NCI-H526 (cell line): Measurements from ENCODE around the gene HDAC4.
A peak's percentile ranks its signal among the peaks of the same experiment; 100 is the strongest.

Experiments
- DNase-seq, 2 experiments: peaks; one replicate each; lab custom pipeline; 2025; lab: John Stamatoyannopoulos, UW

The HDAC4 gene

DNA sequence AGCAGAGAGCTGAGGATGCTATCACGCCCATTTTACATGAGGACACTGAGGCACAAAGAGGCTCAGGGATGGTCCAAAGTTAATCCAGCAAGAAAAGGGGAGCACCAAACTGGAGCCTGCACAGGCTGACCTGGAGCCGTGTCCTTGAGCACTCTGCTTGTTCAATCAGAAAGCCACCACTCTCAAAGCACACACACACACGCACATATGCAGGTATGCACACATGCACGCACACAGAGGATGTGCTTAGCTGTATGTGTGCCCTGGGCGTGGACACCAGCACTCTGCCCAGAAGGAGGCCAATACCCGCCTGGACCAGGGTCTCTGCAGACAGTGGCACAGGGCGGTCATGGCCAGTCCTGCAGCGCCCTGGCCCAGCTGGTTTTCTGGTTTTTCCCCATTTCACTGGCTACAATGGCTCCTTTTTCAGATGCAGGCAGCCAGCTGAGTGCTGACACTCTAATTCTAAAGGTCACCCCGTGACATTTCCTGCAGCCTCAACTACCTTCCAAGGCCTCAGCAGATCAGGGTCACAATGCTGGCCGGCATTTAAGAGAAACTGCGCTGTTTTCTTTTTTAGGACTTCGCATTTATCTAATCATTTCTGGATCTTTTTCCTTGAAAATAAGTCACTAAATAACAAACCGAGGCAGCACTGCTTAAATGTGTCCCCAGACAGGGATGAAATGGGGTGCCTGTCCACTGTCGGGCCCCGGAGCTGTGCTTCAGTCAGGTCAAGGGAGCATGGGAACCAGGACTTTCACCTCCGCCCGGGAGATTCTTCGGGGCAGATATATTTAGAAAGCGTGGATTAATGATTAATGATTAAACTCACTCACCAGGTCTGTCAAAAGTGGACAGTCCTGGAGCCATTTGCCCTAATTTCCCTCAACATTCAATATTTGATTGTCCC lies 104.5 kb downstream of the HDAC4 start:
- peak in 1 of 2 experiments; percentile 33 for DNase-seq

DNA sequence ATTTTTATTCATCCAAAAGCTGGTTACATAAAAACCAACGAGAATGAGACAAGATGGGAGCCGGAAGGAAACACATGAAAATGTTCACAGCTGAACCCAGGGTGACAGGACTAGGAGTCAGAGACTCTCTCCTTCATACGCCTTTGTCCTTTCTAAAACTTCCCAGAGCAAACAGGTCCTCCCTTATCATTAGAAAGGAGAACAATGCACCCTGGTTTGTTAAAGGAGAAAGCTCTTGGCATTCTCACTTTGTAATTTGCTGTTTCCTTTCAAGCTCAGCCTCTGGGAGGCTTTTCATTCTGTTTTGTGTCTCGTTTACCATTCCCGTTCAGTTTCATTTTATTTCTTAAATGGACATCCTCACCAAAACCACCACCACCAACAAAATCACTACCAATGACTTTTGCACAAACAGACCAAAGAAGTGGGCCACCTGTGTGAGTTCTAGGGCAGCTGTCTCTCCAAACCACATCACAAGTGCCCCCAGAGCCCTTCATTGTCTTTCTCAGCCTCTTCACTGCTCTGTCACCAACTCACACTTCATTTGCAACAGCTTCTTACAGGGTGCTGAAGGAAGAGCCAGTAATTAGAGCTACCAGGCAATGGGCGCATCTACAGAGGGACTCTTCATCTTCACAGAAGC lies 105.3 kb downstream of the HDAC4 start:
- DNase-seq, result no peak

GRCh38 chr2:239294571-239295054 lies 106.2 kb downstream of the HDAC4 start:
- DNase-seq, result no peak

- peak in 1 of 2 experiments; percentile 47 for DNase-seq
Observed at GRCh38 chr2:239293775-239294430, 106.9 kb downstream of the HDAC4 start.

DNA sequence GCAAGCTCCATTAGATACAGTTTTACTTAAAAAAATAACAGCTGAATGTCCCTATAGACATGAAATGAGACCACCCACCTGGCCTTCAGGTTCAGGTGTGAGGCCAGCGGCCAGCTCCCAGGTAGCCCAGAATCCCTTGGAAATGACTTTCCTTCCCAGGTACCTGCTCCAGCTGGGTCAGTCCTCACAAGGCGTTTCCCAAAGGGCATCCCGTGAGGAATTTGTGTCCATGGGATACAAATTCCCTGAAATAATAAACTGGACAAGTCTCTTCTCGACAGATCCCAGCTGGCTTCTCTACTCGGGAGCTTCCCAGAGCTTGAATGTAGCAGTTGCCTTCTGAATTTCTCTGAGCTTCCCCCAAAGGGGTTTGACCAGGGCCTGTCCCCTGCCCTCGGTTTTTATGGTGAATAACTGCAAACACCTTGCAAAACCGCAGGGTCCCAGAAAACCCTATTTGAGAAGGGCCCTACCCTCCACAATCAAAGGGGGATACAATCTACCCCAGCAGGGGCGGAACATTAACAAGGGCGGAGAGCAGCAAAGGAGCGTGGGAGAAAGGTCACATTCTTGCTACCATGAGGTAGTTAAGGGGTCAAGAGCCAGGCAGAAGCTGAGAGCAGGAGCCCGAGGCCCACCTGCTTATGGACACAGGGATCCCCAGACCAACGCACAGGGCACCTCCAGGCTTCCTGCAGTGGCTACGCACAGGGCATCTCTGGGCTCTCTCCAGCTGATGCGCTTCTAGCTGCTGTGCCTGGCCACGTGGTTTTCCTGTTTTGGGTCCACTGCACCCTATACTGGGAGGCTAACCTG lies 107.7 kb downstream of the HDAC4 start:
- peak in 1 of 2 experiments; percentile 30 for DNase-seq

DNA sequence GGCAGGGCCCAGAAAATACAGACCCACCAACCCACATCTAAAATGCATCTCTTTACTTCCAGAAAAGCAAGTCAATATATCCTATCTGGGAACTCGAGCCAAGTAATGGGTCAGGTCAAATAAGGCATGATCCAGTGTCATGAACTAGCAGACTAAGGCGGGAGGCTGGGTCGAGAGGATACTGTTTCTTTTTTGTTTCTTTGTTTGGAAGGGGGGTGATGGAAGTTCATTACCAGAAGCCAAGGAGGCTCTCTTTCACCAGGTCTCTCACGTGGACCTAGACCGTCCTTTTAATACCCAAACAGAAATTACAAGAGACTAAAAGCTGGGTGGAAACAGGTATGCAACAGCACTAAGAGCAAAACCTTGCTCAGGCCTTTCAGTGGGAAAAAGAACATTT lies 108.3 kb downstream of the HDAC4 start:
- DNase-seq, result peak in 1 of 2 experiments; percentile 44

DNA sequence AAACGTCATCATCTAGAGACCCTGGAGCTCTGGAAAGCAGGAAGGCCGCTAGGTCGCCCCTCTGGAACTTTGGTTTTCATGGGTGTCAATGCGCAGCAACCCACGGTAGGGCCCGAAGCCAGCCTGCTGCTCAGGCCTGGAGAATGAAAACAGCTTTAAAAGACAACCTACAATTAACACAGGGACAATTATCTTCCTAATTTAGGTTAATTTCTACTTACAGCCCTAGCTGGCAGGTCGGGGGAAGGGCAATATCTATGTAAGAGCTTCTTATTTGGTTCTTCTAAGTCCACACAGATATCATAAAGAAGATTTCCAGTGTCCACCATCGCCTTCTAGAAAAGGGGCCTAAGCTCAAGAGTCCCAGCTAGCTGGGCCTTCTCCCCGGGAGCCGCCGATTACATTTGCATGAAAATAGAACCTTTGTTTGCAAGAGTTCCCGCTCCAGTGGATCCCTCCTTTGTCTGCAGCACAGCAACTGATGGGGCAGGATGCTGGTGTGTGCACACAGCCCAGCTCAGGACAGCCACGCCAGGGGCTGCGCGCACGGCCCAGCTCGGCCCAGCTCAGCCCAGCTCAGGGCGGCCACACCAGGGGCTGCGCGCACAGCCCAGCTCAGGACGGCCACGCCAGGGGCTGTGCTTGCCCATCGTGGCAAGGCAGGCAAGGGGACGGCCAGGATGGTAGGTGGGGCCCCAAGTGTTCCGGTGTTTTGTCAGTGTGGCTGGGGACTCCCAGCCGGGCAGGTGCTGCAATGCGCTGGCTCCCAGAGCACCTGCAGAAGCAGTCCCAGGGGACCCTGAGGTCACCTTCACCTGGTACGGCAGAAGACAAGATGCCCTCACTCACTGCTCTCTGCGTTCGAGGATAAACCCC lies 109.1 kb downstream of the HDAC4 start:
- DNase-seq, result peak; percentile 87 to 93

DNA sequence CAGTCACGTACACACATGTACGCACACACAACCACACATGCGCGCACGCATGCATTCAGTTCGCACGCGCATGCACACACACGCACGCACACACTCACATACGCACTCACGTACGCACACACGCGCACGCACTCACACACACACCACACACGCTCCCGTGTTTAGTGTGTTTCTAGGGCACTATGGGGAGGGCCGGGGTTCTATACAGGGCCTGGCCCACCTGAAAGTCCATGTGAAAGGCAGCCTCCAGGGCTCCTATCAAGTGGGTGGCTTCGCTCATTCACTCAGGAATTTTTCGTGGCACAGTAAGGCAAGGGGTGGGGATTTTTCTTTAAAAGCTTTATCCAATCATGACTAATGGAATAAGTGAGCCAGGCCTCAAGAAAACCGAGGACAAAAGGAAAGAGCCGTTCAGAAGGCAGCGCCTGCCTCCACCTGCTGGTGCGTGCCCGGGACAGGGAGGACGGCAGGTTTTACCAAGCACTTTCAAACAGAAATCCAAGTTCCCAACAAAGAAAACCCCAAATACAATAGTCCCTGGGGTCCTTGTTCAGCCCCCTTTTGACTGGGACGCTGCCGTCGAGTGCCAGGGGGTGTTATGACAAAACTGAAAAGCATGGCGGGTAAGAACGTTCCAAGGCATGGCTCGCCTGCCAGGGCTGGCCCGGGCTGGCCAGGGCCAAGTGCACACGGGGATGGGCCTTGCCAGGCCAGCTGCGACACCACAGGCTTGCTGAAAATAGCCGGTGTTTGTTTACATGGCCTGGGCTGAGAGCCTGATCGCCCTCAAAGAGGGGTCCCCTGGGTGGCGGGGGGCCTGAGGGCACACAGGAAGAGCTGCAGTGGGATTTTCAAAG lies 110.0 kb downstream of the HDAC4 start:
- DNase-seq, result peak in 1 of 2 experiments; percentile 47

- DNase-seq, result no peak
Observed at GRCh38 chr2:239289545-239289944, 111.3 kb downstream of the HDAC4 start.

DNA sequence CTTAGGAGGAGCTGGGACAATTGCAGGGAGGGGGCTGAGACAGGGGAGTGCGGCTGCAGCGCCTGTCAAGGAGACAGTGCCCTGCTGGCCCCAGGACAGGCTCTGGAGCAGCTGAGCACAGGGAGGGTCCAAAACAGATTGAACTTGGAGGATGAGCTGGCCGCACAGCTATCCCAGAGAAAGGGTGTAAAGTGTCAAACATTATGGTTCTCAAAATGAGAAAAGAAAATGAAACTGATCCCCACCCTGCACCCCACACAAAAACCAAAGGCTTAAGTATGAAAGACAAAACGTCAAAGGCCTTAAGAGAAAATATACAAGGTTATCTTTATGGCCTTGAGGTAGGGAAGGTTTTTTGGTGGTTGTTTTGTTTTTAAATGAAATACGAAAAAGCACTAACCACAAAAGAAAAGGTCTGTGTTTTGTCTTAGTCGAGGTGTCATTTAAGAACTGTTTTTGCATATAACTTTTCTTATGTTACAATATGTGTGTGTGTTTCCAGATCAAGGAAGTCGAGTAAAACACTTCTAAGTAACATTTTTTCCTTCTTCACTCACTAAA lies 111.8 kb downstream of the HDAC4 start:
- DNase-seq, result no peak

DNA sequence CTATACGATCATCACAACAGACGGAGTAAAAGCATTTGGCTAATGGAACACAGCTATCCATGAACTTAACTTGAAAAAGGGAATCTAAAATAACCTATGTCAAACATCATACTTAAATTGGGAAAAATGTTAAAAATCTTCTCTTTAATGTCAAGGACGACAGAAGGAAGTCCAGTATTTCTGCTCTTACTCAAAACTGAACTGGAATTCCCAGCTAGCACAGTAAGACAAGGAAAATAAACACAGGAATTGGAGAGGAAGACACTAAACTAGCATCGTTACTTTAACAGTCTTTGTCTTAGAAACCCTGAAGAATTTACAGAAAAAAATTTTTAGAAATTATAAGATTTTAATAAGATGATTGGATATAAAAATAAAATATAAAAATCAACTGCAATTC lies 112.6 kb downstream of the HDAC4 start:
- no peak for DNase-seq

DNA sequence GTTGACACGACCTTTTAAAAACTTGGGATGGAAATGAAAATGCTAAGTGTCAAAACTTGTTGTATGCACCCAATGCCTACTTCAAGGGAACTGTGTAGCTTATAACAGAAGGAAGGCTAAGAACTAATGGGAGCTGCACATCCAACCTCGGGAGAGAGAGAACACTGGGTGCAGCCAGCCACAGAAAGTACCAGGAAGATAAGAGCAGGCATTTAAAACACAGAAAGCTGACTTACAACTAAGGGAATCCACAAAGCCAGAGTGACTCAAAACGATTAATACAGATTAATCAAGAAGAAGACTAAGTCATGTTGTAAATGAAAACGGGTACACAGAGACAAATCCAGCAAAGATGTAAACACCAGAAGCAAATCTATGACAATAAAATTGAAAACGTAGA lies 113.4 kb downstream of the HDAC4 start:
- no peak for DNase-seq

- DNase-seq, result no peak
Observed at GRCh38 chr2:239286901-239287300, 113.9 kb downstream of the HDAC4 start.

GRCh38 chr2:239285932-239286230 lies 114.9 kb downstream of the HDAC4 start:
- no peak for DNase-seq

DNA sequence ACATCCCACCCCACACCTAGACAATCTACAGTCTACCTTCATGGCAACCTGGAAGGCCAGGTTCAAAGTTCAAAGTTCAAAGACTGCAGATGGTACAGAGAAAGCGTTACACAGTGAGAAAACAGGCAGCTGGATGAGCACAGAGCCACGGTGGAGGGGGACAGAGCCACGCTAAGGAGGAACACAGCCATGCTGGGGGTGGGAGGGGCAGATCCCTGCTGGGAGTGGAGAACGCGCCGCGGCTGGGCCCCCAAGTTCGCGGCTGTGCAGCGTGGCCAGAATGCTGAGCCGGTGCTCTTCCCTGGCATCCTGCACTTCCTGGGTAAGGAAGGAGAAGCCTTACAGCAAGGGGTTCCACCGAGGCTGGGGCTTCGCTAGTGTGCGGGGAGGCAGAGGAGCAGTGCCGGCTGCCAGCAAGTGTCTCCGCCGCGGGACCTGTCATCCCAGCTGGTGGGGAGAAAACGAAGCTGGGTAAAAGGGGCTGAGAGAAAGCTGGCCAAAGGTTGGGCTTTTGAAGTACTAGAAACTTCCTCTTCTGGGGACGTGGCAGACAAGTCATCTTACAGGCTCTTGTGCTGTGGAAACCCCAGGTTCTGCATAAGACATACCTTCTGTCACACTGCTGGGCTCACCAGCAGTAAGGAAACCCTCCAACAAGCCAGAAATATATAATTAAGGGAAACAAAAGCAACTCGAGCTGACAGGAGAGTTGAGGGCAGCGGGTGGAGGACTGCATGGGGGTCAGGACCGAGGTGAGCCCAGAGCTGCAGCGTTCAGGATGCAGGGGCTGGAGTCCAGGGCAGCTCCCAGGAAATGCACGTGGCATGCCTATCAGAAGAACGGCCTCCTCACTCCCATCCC lies 115.5 kb downstream of the HDAC4 start:
- DNase-seq, result peak in 1 of 2 experiments; percentile 45

GRCh38 chr2:239283961-239284795 lies 116.6 kb downstream of the HDAC4 start:
- DNase-seq, result no peak

DNA sequence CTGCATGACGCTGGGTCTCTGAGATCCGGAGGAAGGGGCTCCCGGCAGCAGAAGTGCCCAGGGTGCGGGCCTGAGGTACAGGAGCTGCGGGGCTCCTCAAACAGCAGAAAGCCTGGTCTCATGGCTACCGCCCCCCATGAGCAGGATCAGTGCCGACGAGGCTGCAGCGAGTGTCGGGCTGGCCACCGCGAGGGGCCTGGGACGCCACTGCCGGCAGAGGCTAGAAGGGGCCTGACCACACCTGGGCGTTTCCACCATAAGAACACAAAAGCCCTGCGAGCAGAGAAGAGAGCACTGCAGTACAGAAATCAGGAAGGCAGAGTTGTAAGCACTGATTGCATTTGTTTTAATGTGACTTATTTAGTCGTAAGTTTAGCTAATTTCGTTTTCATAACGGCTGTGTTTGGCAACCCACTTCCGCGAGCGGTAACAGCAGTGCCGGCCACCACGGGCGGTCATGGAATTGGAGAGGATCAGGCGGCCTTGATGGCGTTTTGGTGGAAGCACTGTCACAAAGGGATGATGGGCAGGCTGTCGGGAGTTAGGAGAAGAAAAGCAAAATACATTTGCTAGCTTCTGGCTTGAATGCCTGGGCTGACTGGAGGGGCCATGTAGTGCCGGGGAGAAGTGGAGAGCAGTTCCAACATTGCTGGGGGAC lies 117.4 kb downstream of the HDAC4 start:
- DNase-seq, result no peak
